Chondrocyte (in vitro differentiated cells): Measurements from ENCODE around the gene WARS2. TPM values are rescaled to one million over a fixed set of nuclear protein-coding genes. Genes with fewer than 3 reads are reported as not detected.
A peak's percentile ranks its signal among the peaks of the same experiment; 100 is the strongest.

Experiments used
- DNase-seq: peaks from one replicate; pipeline ENCODE4 v3.0.0; 2021; ENCODE audit warnings: mixed read lengths, low spot score
- H3K27ac Mint-ChIP-seq: one replicate; pipeline ENCODE4 v1.8.0; 2021; ENCODE audit warnings: mild to moderate bottlenecking, moderate library complexity, mixed read lengths; ENCODE audit not compliant: unreplicated experiment
- H3K27me3 Mint-ChIP-seq: 2 replicates; pipeline ENCODE4 v1.8.0; 2021; ENCODE audit warnings: low read depth, mixed read lengths
- H3K36me3 Mint-ChIP-seq: 2 replicates; pipeline ENCODE4 v1.8.0; 2021; ENCODE audit warnings: low read depth, mixed read lengths
- H3K4me1 Mint-ChIP-seq: 2 replicates; pipeline ENCODE4 v1.8.0; 2021; ENCODE audit warnings: low read depth, mild to moderate bottlenecking, mixed read lengths
- H3K4me3 Mint-ChIP-seq: one replicate; pipeline ENCODE4 v1.8.0; 2021; ENCODE audit warnings: mild to moderate bottlenecking, moderate library complexity, mixed read lengths; ENCODE audit not compliant: unreplicated experiment
- H3K9me3 Mint-ChIP-seq: 2 replicates; pipeline ENCODE4 v1.8.0; 2021; ENCODE audit warnings: low read depth, mixed read lengths
- CTCF ChIP-seq: fragments of 200-600 bp; sonication (generic); IDR thresholded peaks from 2 replicates; pipeline ENCODE4 v1.5.0; 2021; ENCODE audit warnings: antibody characterized with exemption, mild to moderate bottlenecking, moderate library complexity
- total RNA-seq: library from RNA; stranded (reverse); gene quantifications from 3 replicates; pipeline ENCODE4 v1.2.1, GENCODE V29; 2021

The WARS2 gene
- total RNA-seq, 1 donor from 2014 or later: 9.4 TPM

- no peak for DNase-seq
- peaks cover 27% of the 10 kb centered on the region for H3K27me3 Mint-ChIP-seq
Observed at GRCh38 chr1:119001181-119002027, 139.0 kb downstream of the WARS2 start.

GRCh38 chr1:119000371-119001180 is 139.9 kb downstream of the WARS2 start:
- TF ChIP-seq CTCF: no peak
- H3K4me3 Mint-ChIP-seq: peak overlapping the region; percentile 41
- no peak overlapping the region for H3K27ac Mint-ChIP-seq
- H3K36me3 Mint-ChIP-seq: peaks cover 2% of the 10 kb centered on the region
- peaks cover 22% of the 10 kb centered on the region for H3K27me3 Mint-ChIP-seq
- peaks cover 55% of the 10 kb centered on the region for H3K4me1 Mint-ChIP-seq
- H3K9me3 Mint-ChIP-seq: no peaks in the 10 kb centered on the region
- no peak for DNase-seq

More at GRCh38 chr1:119001181-119002027, 139.0 kb downstream of the WARS2 start:
- peaks cover 3% of the 10 kb centered on the region for H3K36me3 Mint-ChIP-seq
- H3K4me1 Mint-ChIP-seq: peaks cover 56% of the 10 kb centered on the region
- peak overlapping the region; percentile 44 for H3K4me3 Mint-ChIP-seq
- no peak for TF ChIP-seq CTCF
- peaks cover 3% of the 10 kb centered on the region for H3K9me3 Mint-ChIP-seq
- peak overlapping the region; percentile 86 for H3K27ac Mint-ChIP-seq

- TF ChIP-seq CTCF: no peak
- peaks cover 23% of the 10 kb centered on the region for H3K27me3 Mint-ChIP-seq
- no peak for DNase-seq
- H3K27ac Mint-ChIP-seq: no peak overlapping the region
- H3K4me3 Mint-ChIP-seq: no peak overlapping the region
- peaks cover 2% of the 10 kb centered on the region for H3K36me3 Mint-ChIP-seq
- H3K9me3 Mint-ChIP-seq: no peaks in the 10 kb centered on the region
- H3K4me1 Mint-ChIP-seq: peaks cover 52% of the 10 kb centered on the region
Observed at GRCh38 chr1:118999348-119000071, 140.9 kb downstream of the WARS2 start.

- Mint-ChIP-seq H3K4me3 (no peak overlapping the region), H3K36me3 (peaks cover 4% of the 10 kb centered on the region), H3K4me1 (peaks cover 38% of the 10 kb centered on the region), H3K27me3 (peaks cover 33% of the 10 kb centered on the region), H3K27ac (no peak overlapping the region), H3K9me3 (no peaks in the 10 kb centered on the region)
- no peak for DNase-seq
- TF ChIP-seq CTCF: no peak
Observed at GRCh38 chr1:118998171-118998570, 142.3 kb downstream of the WARS2 start.

GRCh38 chr1:118997225-118997624 is 143.2 kb downstream of the WARS2 start:
- peaks cover 4% of the 10 kb centered on the region for H3K36me3 Mint-ChIP-seq
- no peaks in the 10 kb centered on the region for H3K9me3 Mint-ChIP-seq
- peaks cover 35% of the 10 kb centered on the region for H3K27me3 Mint-ChIP-seq
- no peak for DNase-seq
- peaks cover 30% of the 10 kb centered on the region for H3K4me1 Mint-ChIP-seq
- no peak overlapping the region for H3K4me3 Mint-ChIP-seq
- H3K27ac Mint-ChIP-seq: no peak overlapping the region
- no peak for TF ChIP-seq CTCF
